GM23338 (cell line): ENCODE results near the gene MYO9A. TPM values are rescaled to one million over a fixed set of nuclear protein-coding genes. Genes with fewer than 3 reads are reported as not detected.

Source experiments
- ATAC-seq: fragments of 200-7000 bp; cut with Tn5 transposase; 3 replicates; pipeline ENCODE4 v1.9.1; 2020
- DNase-seq: peaks from one replicate; pipeline ENCODE4 v3.0.0-alpha.2; 2015; ENCODE audit warnings: low spot score
- H2AFZ ChIP-seq: fragments of 200-600 bp; sonication (generic); 2 replicates; pipeline ENCODE4 v1.8.0; 2016; ENCODE audit warnings: antibody characterized with exemption, mild to moderate bottlenecking, moderate library complexity
- H3F3A ChIP-seq: fragments of 200-600 bp; sonication (generic); replicated peaks from 2 replicates; pipeline ENCODE4 v1.8.0; 2017; ENCODE audit warnings: antibody characterized with exemption, mixed run types, low read depth
- H3K27ac ChIP-seq: fragments of 200-600 bp; sonication (generic); 2 replicates; pipeline ENCODE4 v1.6.1; 2016; ENCODE audit warnings: low read depth
- H3K27me3 ChIP-seq: fragments of 200-600 bp; sonication (generic); 2 replicates; pipeline ENCODE4 v1.8.0; 2016; ENCODE audit warnings: mild to moderate bottlenecking, mixed run types, moderate library complexity; ENCODE audit not compliant: insufficient read depth
- H3K36me3 ChIP-seq: fragments of 200-600 bp; sonication (generic); 2 replicates; pipeline ENCODE4 v1.8.0; 2016; ENCODE audit warnings: mild to moderate bottlenecking; ENCODE audit not compliant: insufficient read depth
- H3K4me1 ChIP-seq: fragments of 200-600 bp; sonication (generic); 2 replicates; pipeline ENCODE4 v1.8.0; 2016; ENCODE audit warnings: mild to moderate bottlenecking, moderate library complexity; ENCODE audit not compliant: insufficient read depth
- H3K4me2 ChIP-seq: fragments of 200-600 bp; sonication (generic); 2 replicates; pipeline ENCODE4 v1.7.1; 2017; ENCODE audit warnings: mixed run types
- H3K4me3 ChIP-seq: fragments of 200-600 bp; sonication (generic); 2 replicates; pipeline ENCODE4 v1.6.1; 2016; ENCODE audit warnings: mixed run types
- H3K79me2 ChIP-seq: fragments of 200-600 bp; sonication (generic); replicated peaks from 2 replicates; pipeline ENCODE4 v1.8.0; 2017; ENCODE audit warnings: mild to moderate bottlenecking; ENCODE audit not compliant: insufficient read depth
- H3K9me2 ChIP-seq: fragments of 200-600 bp; sonication (generic); 2 replicates; pipeline ENCODE4 v1.8.0; 2017; ENCODE audit not compliant: insufficient read depth
- H4K20me1 ChIP-seq: fragments of 200-600 bp; sonication (generic); replicated peaks from 2 replicates; pipeline ENCODE4 v1.8.0; 2017; ENCODE audit warnings: mild to moderate bottlenecking; ENCODE audit not compliant: insufficient read depth
- H3K27ac Mint-ChIP-seq: 2 replicates; pipeline ENCODE4 v1.8.0; 2020; ENCODE audit warnings: inconsistent platforms, mild to moderate bottlenecking, moderate library complexity, mixed read lengths
- H3K27me3 Mint-ChIP-seq: 3 replicates; pipeline ENCODE4 v1.8.0; 2022; ENCODE audit warnings: low read depth, mild to moderate bottlenecking, moderate library complexity, mixed read lengths, inconsistent platforms; ENCODE audit not compliant: insufficient read depth, poor library complexity
- H3K36me3 Mint-ChIP-seq: 3 replicates; pipeline ENCODE4 v1.8.0; 2021; ENCODE audit warnings: low read depth, mild to moderate bottlenecking, inconsistent platforms, moderate library complexity, mixed read lengths
- H3K4me1 Mint-ChIP-seq: 3 replicates; pipeline ENCODE4 v1.8.0; 2020; ENCODE audit warnings: mild to moderate bottlenecking, inconsistent platforms, mixed read lengths
- H3K4me3 Mint-ChIP-seq: 3 replicates; pipeline ENCODE4 v1.8.0; 2021; ENCODE audit warnings: moderate library complexity, mild to moderate bottlenecking, inconsistent platforms, mixed read lengths
- H3K9me3 Mint-ChIP-seq: 3 replicates; pipeline ENCODE4 v1.8.0; 2020; ENCODE audit warnings: moderate library complexity, mild to moderate bottlenecking, inconsistent platforms, mixed read lengths
- CREB1 ChIP-seq: fragments of 250-450 bp; sonication (Bioruptor Pico); IDR thresholded peaks from 2 replicates; pipeline ENCODE4 v1.5.0; 2020; ENCODE audit warnings: low read depth, mild to moderate bottlenecking, moderate library complexity
- ETS1 ChIP-seq: IDR thresholded peaks from 2 replicates; pipeline ENCODE4 v1.6.1; 2016; ENCODE audit warnings: antibody characterized with exemption
- EZH2phosphoT487 ChIP-seq: fragments of 200-600 bp; sonication (generic); IDR thresholded peaks from one replicate; pipeline ENCODE4 v1.8.1; 2018; ENCODE audit warnings: antibody characterized with exemption; ENCODE audit not compliant: unreplicated experiment
- NANOG ChIP-seq: IDR thresholded peaks from 2 replicates; pipeline ENCODE4 v1.6.1; 2016; ENCODE audit warnings: antibody characterized with exemption, borderline replicate concordance
- POLR2AphosphoS5 ChIP-seq: IDR thresholded peaks from 2 replicates; pipeline ENCODE4 v1.6.1; 2016; ENCODE audit warnings: antibody characterized with exemption, low read depth
- ZNF114 ChIP-seq: fragments of 250-450 bp; sonication (Bioruptor Pico); IDR thresholded peaks from 2 replicates; pipeline ENCODE4 v1.5.0; 2020; ENCODE audit warnings: mild to moderate bottlenecking, moderate library complexity
- ZNF331 ChIP-seq: fragments of 250-450 bp; sonication (Bioruptor Pico); IDR thresholded peaks from 2 replicates; pipeline ENCODE4 v1.5.0; 2020; ENCODE audit warnings: low read depth, mild to moderate bottlenecking, moderate library complexity
- ZNF462 ChIP-seq: fragments of 250-450 bp; sonication (Bioruptor Pico); IDR thresholded peaks from 2 replicates; pipeline ENCODE4 v1.5.0; 2020; ENCODE audit warnings: mild to moderate bottlenecking, moderate library complexity
- polyA plus RNA-seq: library from polyadenylated mRNA; unstranded; fragments of >200 nt; fragmentation: Nextera tagmentation; extraction: Ambion mirVana; gene quantifications from 2 replicates; pipeline ENCODE4 v1.2.1, GENCODE V29; 2016
- total RNA-seq: library from RNA; depleted of rRNA; stranded (reverse); fragments of >200 nt; shearing (Covaris generic); gene quantifications from 2 replicates; pipeline ENCODE4 v1.2.3, GENCODE V29; 2014
- TF ChIP-seq, protein P1 (sequence below), 2 experiments: fragments of 200-600 bp in 1 of 2; sonication (generic) in 1 of 2; conservative IDR thresholded peaks; 2 replicates each; pipeline versions ENCODE4 v1.5.1 to v1.6.1; 2016 to 2017; ENCODE audit warnings: antibody characterized with exemption in 2 of 2, low read depth in 2 of 2, mild to moderate bottlenecking in 2 of 2, moderate library complexity in 1 of 2

MYO9A gene
- total and polyA plus RNA-seq, 2 experiments from 2014 or later = 11.6 to 32.8 TPM

- TF ChIP-seq NANOG (no peak), ZNF114 (CRISPR knock-in tag) (no peak)
Measured at GRCh38 chr15:71811036-71811736, 306.8 kb downstream of the MYO9A start (continued).

- Mint-ChIP-seq H3K27me3 (peaks cover 10% of the 10 kb centered on the region), H3K36me3 (no peaks in the 10 kb centered on the region; the same call in 2 of the 3 replicates), H3K4me3 (no peak within 1 kb of the TSS), H3K9me3 (no peaks in the 10 kb centered on the region), H3K4me1 (peaks cover 29% of the 10 kb centered on the region), H3K27ac (no peak within 1 kb of the TSS)
- TF ChIP-seq ZNF331 (CRISPR knock-in tag) (no peak), NANOG (no peak)
- H3K4me3 ChIP-seq = no peak within 1 kb of the TSS
- H3K36me3 ChIP-seq = no peaks in the 10 kb centered on the region
- H3K79me2 ChIP-seq = no peaks in the 10 kb centered on the region
- DNase-seq = no peak
- no peak within 1 kb of the TSS for H3K27ac ChIP-seq
- peaks cover 4% of the 10 kb centered on the region; the same call in 1 of the 2 replicates for H3F3A ChIP-seq
- no peaks in the 10 kb centered on the region for H3K27me3 ChIP-seq
- H3K4me2 ChIP-seq = no peak within 1 kb of the TSS
- ATAC-seq = no peak; the same call in 2 of the 3 replicates
- no peaks in the 10 kb centered on the region for H4K20me1 ChIP-seq
- H2AFZ ChIP-seq = no peak within 1 kb of the TSS
- peaks cover 25% of the 10 kb centered on the region for H3K4me1 ChIP-seq
- no peaks in the 10 kb centered on the region for H3K9me2 ChIP-seq
Measured at GRCh38 chr15:71810256-71811035, 307.5 kb downstream of the MYO9A start, which contains the start of gene NR2E3. TSS of gene NR2E3 (plus strand) at chr15:71810554. CDS start at chr15:71810744, 190 bp downstream.

DNA sequence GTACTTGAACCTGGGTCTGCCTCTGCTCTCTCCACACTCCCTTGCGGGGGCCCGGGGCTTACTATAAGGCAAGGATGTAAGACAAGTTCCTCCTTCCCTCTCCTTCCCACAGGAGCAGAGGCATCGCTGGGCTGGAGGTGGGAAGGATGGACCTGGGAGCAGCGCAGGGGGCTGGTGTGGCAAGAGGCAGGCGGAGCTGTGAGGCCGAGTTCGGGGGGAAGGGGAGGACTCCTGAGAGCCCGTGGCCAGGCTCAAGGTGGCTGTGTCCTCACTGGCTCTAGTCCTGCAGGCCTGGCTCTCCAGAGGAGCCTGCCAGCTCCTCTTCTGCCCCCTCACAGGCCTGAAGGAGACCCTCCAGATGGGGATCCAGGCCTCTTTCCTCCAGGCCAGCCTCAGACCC, 308.6 kb downstream of the MYO9A start:
- no peak overlapping the region for H3K27ac ChIP-seq
- H3K27me3 ChIP-seq = no peaks in the 10 kb centered on the region
- H3K9me2 ChIP-seq = no peaks in the 10 kb centered on the region
- peaks cover 7% of the 10 kb centered on the region; the same call in 1 of the 2 replicates for H3F3A ChIP-seq
- H3K36me3 ChIP-seq = no peaks in the 10 kb centered on the region
- no peaks in the 10 kb centered on the region for H3K79me2 ChIP-seq
- ATAC-seq (no peak), DNase-seq (no peak)
- Mint-ChIP-seq H3K4me3 (no peak overlapping the region), H3K36me3 (no peaks in the 10 kb centered on the region; the same call in 2 of the 3 replicates), H3K4me1 (peaks cover 35% of the 10 kb centered on the region), H3K27me3 (peaks cover 10% of the 10 kb centered on the region), H3K27ac (no peak overlapping the region), H3K9me3 (no peaks in the 10 kb centered on the region)
- H3K4me1 ChIP-seq = peaks cover 25% of the 10 kb centered on the region
- H3K4me2 ChIP-seq = no peak overlapping the region
- H2AFZ ChIP-seq = no peak overlapping the region; the same call in 1 of the 2 replicates
- H4K20me1 ChIP-seq = no peaks in the 10 kb centered on the region
- no peak overlapping the region for H3K4me3 ChIP-seq
- no peak for TF ChIP-seq ETS1
- TF ChIP-seq, protein P1, sequence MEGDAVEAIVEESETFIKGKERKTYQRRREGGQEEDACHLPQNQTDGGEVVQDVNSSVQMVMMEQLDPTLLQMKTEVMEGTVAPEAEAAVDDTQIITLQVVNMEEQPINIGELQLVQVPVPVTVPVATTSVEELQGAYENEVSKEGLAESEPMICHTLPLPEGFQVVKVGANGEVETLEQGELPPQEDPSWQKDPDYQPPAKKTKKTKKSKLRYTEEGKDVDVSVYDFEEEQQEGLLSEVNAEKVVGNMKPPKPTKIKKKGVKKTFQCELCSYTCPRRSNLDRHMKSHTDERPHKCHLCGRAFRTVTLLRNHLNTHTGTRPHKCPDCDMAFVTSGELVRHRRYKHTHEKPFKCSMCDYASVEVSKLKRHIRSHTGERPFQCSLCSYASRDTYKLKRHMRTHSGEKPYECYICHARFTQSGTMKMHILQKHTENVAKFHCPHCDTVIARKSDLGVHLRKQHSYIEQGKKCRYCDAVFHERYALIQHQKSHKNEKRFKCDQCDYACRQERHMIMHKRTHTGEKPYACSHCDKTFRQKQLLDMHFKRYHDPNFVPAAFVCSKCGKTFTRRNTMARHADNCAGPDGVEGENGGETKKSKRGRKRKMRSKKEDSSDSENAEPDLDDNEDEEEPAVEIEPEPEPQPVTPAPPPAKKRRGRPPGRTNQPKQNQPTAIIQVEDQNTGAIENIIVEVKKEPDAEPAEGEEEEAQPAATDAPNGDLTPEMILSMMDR (conservative IDR thresholded peaks at IDR 0.05; ENCODE audit: low read depth in 2 of 2) = no peak
- TF ChIP-seq EZH2phosphoT487 = no peak
- TF ChIP-seq CREB1 = no peak
- no peak for TF ChIP-seq ZNF462 (CRISPR knock-in tag)
- no peak for TF ChIP-seq POLR2AphosphoS5
